Breast epithelium (tissue), 4 donors: ENCODE data around the gene CCDC106. TPM values are rescaled to one million over a fixed set of nuclear protein-coding genes. Genes with fewer than 3 reads are reported as not detected.

ENCODE experiments used
- DNase-seq, 2 donors: peaks; one replicate each; pipeline ENCODE4 v3.0.0-alpha.2; 2019; ENCODE audit warnings: low spot score in 2 of 2
- H3K27ac ChIP-seq, 2 donors: fragments of 200-600 bp; sonication (generic) in 1 of 2; one replicate each; pipeline ENCODE4 v1.5.1; 2016 to 2019; ENCODE audit warnings: mild to moderate bottlenecking in 1 of 2
- H3K27me3 ChIP-seq, 2 donors: fragments of 200-600 bp; sonication (generic) in 1 of 2; one replicate each; pipeline versions ENCODE4 v1.5.1 to v1.6.0; 2017 to 2019; ENCODE audit warnings: control low read depth in 1 of 2, mild to moderate bottlenecking in 1 of 2
- H3K36me3 ChIP-seq: fragments of 200-600 bp; one replicate; pipeline ENCODE4 v1.5.1; 2019
- H3K4me1 ChIP-seq, 2 donors: fragments of 200-600 bp; sonication (generic); one replicate each; pipeline ENCODE4 v1.5.1; 2016 to 2019; ENCODE audit warnings: control low read depth in 1 of 2
- H3K4me3 ChIP-seq, 3 donors: fragments of 200-600 bp; sonication (generic); 1 replicate in 2 of 3; 2 replicates in 1 of 3; pipeline ENCODE4 v1.5.1; 2016 to 2019; ENCODE audit warnings: mild to moderate bottlenecking in 3 of 3, moderate library complexity in 2 of 3
- H3K9me3 ChIP-seq, 2 donors: fragments of 200-600 bp; sonication (generic) in 1 of 2; one replicate each; pipeline ENCODE4 v1.5.1; 2016 to 2019; ENCODE audit warnings: control low read depth in 1 of 2
- CTCF ChIP-seq, 3 donors: fragments of 450-650 bp; IDR thresholded peaks; one replicate each; pipeline ENCODE4 v1.5.1; 2016 to 2017; ENCODE audit warnings: antibody characterized with exemption in 3 of 3, mild to moderate bottlenecking in 3 of 3, moderate library complexity in 3 of 3
- POLR2A ChIP-seq: fragments of 450-650 bp; IDR thresholded peaks from one replicate; pipeline ENCODE4 v1.6.1; 2016; ENCODE audit warnings: antibody characterized with exemption, mild to moderate bottlenecking, moderate library complexity
- POLR2AphosphoS5 ChIP-seq, 3 donors: sonication (generic); formaldehyde crosslinking; IDR thresholded peaks; one replicate each; pipeline ENCODE4 v1.6.1; 2017; ENCODE audit warnings: antibody characterized with exemption in 3 of 3
- intact Hi-C: fragments of 100-400 bp; cut with DNase I; formaldehyde crosslinking; loops from one replicate; pipeline ENCODE4 v1.15.1; 2023; ENCODE audit warnings: low total_unique reads
- total RNA-seq, 3 donors: library from RNA; depleted of rRNA; stranded (reverse); fragments of >200 nt; gene quantifications; one replicate each; pipeline ENCODE4 v1.1.0, GENCODE V29; 2016

The CCDC106 gene
- total RNA-seq, 3 donors from 2014 or later = 7.9 to 10.5 (median 10.2) TPM

GRCh38 chr19:55699221-55699620, 51.2 kb downstream of the CCDC106 start:
- no peak overlapping the region for H3K4me3 ChIP-seq
- no peaks in the 10 kb centered on the region for H3K27me3 ChIP-seq
- intact Hi-C loops = no loop called here
- no peak overlapping the region for H3K27ac ChIP-seq
- no peak for TF ChIP-seq POLR2A
- no peak for TF ChIP-seq CTCF (IDR thresholded peaks at IDR 0.05)
- no peak for TF ChIP-seq POLR2AphosphoS5 (IDR thresholded peaks at IDR 0.05)
- no peaks in the 10 kb centered on the region for H3K4me1 ChIP-seq
- no peaks in the 10 kb centered on the region for H3K36me3 ChIP-seq
- peaks cover 0 to 6% of the 10 kb centered on the region in 2 donors for H3K9me3 ChIP-seq
- no peak for DNase-seq

GRCh38 chr19:55700813-55701212, 52.8 kb downstream of the CCDC106 start:
- intact Hi-C loops = no loop called here
- H3K36me3 ChIP-seq = no peaks in the 10 kb centered on the region
- H3K27ac ChIP-seq = no peak overlapping the region
- H3K4me1 ChIP-seq = no peaks in the 10 kb centered on the region
- DNase-seq = no peak
- TF ChIP-seq POLR2AphosphoS5 (IDR thresholded peaks at IDR 0.05) (no peak), POLR2A (no peak), CTCF (IDR thresholded peaks at IDR 0.05) (no peak)
- peaks cover 0 to 6% of the 10 kb centered on the region in 2 donors for H3K9me3 ChIP-seq
- no peaks in the 10 kb centered on the region for H3K27me3 ChIP-seq
- no peak overlapping the region for H3K4me3 ChIP-seq

GRCh38 chr19:55702131-55702627, 54.2 kb downstream of the CCDC106 start:
- Histone ChIP-seq H3K27ac (no peak overlapping the region), H3K9me3 (peaks cover 0 to 6% of the 10 kb centered on the region in 2 donors), H3K4me3 (no peak overlapping the region), H3K27me3 (no peaks in the 10 kb centered on the region), H3K4me1 (no peaks in the 10 kb centered on the region), H3K36me3 (no peaks in the 10 kb centered on the region)
- no peak for DNase-seq
- TF ChIP-seq POLR2AphosphoS5 (IDR thresholded peaks at IDR 0.05) (no peak), CTCF (IDR thresholded peaks at IDR 0.05) (no peak), POLR2A (no peak)
- intact Hi-C loops = no loop called here

Other genes with a start within 250 kb of the CCDC106 start
- gene UBE2S, start 240.4 kb upstream of the CCDC106 start, total RNA-seq = 1 to 10 TPM; 7.2 to 9.0 (median 8.9) TPM
- gene SHISA7, start 204.9 kb upstream of the CCDC106 start, total RNA-seq = under 1 TPM in 1 of 3 donors, not detected in 2; 0.29 TPM
- 10 to 100 TPM; 42.7 to 71.5 (median 57.0) TPM for gene ISOC2, start 186.6 kb upstream of the CCDC106 start, total RNA-seq
- not detected for gene C19orf85, start 183.5 kb upstream of the CCDC106 start, total RNA-seq
- 1 to 10 TPM; 2.1 to 4.4 (median 4.3) TPM for gene ZNF628, start 171.6 kb upstream of the CCDC106 start, total RNA-seq
- 10 to 100 TPM in 2 of 3 donors, 1 to 10 TPM in 1; 1.9 to 11.3 (median 10.8) TPM for gene NAT14, start 163.0 kb upstream of the CCDC106 start, total RNA-seq
- gene SSC5D, start 159.8 kb upstream of the CCDC106 start, total RNA-seq = 1 to 10 TPM; 3.6 to 7.2 (median 3.8) TPM
- gene SBK2, start 111.1 kb upstream of the CCDC106 start, total RNA-seq = not detected
- gene SBK3, start 102.7 kb upstream of the CCDC106 start, total RNA-seq = 1 to 10 TPM in 1 of 3 donors, not detected in 2; 1.3 TPM
- gene ZNF579, start 67.4 kb upstream of the CCDC106 start, total RNA-seq = 1 to 10 TPM; 1.6 to 2.3 (median 1.6) TPM
- 1 to 10 TPM; 3.7 to 7.5 (median 6.1) TPM for gene FIZ1, start 48.7 kb upstream of the CCDC106 start, total RNA-seq
- 10 to 100 TPM; 22.3 to 25.6 (median 25.4) TPM for gene ZNF524, start 47.9 kb upstream of the CCDC106 start, total RNA-seq
- gene ZNF865, start 42.6 kb upstream of the CCDC106 start, total RNA-seq = 1 to 10 TPM; 3.2 to 5.0 (median 3.9) TPM
- 1 to 10 TPM; 2.6 to 6.7 (median 4.9) TPM for gene ZNF784, start 23.6 kb upstream of the CCDC106 start, total RNA-seq
- gene ZNF580, start 7.2 kb upstream of the CCDC106 start, total RNA-seq = 10 to 100 TPM; 21.0 to 24.3 (median 22.4) TPM
- 10 to 100 TPM; 10.7 to 16.8 (median 16.7) TPM for gene ZNF581, start 4.6 kb upstream of the CCDC106 start, total RNA-seq
- 10 to 100 TPM; 82.5 to 93.4 (median 85.3) TPM for gene U2AF2, start 6.8 kb downstream of the CCDC106 start, total RNA-seq
- 10 to 100 TPM; 22.2 to 47.2 (median 27.5) TPM for gene EPN1, start 27.0 kb downstream of the CCDC106 start, total RNA-seq
- gene NLRP9, start 90.2 kb downstream of the CCDC106 start, total RNA-seq = not detected
- not detected for gene RFPL4A, start 110.9 kb downstream of the CCDC106 start, total RNA-seq
- not detected for gene RFPL4AL1, start 120.9 kb downstream of the CCDC106 start, total RNA-seq
- under 1 TPM in 1 of 3 donors, not detected in 2; 0.33 TPM for gene NLRP11, start 183.8 kb downstream of the CCDC106 start, total RNA-seq
- gene NLRP4, start 188.3 kb downstream of the CCDC106 start, total RNA-seq = not detected